Umbilical cord (tissue), 2 donors: ENCODE results near the gene CNTN1. TPM values are rescaled to one million over a fixed set of nuclear protein-coding genes. Genes with fewer than 3 reads are reported as not detected.

Experiments
- DNase-seq: peaks from one replicate; pipeline ENCODE4 v3.0.0-alpha.2; 2015; ENCODE audit warnings: low spot score
- total RNA-seq: library from RNA; depleted of rRNA; stranded (reverse); fragments of >200 nt; gene quantifications from one replicate; pipeline ENCODE4 v1.2.3, GENCODE V29; 2014; ENCODE audit warnings: low replicate concordance; ENCODE audit not compliant: insufficient read depth

CNTN1 gene
- total RNA-seq = 88.6 TPM

DNA sequence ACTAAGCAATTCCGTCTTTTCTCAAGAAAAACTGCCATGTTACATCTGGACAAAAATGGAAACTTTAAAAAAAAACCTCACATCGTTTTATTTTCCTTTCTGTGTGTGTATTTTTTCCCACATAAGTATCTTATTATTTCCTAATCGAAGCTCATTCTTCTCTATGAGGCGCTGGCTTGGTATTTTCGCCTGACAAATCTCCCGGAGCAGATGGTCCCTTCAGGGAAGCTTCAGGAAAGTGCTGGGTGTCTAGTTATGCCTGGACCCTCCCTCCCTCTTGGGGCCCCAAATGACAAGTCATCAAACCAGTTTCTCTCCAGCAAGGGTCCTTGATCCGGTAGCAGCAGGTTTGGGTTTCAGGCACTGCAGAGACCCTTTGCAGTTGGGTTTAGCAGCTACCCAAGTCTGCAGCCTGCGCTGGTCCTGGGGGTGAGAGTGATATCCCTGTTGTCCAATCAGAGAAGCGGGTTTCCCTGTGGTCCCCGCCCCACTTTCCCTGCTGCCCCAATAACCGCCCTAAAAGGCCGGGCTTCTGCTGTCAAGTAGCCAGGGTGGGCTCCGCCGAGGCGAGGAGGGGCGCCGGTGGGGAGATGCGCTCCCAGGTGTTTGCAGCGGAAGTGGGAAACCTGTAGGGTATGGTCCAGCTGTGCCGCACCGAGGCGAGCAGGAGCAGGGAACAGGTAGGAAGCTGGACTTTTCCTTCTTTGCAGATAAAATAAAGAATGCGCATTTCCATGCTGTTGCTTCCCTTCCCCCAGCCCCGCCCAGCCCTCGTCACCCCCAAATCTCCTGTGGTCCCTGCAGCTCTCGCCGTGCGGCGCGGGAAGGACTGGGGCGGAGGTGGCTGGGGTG, at the start of gene CNTN1:
TSS of gene CNTN1 (plus strand) at position 527 of the 852 bp plus-strand sequence.
- peak; percentile 84 for DNase-seq

DNA sequence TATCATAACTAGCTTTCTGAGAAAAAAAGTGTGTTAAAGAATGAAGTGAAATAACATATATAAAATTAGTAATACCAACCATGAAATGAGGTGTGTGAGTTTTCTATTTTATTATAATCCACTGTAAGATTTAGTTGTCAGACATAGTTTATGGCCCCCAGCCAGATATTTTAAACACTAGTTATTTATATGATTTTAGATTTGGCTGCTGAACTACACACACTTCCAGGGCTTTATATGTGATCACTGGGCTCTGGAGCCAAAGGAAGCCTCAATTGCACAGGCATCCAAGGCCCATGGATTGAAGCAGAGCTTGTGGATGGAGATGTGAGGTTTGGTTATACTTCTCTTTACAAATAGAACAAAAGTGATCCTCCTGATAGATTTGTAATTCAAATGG, 48.7 kb upstream of the CNTN1 start:
- no peak for DNase-seq

DNA sequence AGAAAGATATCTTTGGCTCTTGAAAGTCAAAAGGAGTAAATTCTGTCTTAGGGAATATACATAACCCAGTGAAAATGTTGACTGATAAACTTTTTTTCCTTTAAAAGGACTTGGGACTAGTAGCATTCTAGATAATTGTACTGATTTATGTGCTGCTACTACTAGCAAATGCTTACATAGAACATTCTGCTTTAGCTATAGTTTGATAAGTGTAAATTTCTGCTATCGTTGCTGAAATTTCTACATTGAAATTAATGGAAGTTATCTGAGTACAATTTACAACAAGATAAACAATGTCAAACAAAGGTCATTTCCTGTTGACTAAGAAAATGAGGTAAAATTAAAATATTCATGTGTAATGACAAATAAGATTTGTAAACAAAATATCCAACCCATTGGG, 48.3 kb upstream of the CNTN1 start:
- no peak for DNase-seq

DNA sequence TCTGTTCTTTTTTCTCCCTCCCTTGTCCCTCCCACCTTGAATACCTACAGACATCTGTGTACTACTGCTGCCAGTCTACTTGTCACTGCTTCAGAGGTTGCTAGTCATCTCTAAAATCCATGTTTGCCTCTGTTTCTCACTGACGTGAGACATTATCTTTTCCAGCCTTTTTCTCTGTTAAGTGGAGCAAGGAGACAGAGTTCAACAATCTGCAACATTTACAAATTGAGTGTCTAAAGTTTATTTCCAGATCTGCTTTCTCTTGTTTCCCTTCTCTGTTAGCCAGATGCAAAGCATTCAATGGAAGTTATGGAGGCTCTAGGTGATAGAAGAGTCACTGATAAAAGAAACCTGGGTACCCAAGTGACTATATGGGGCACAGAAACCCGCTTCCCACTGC, 47.5 kb upstream of the CNTN1 start:
- no peak for DNase-seq

DNA sequence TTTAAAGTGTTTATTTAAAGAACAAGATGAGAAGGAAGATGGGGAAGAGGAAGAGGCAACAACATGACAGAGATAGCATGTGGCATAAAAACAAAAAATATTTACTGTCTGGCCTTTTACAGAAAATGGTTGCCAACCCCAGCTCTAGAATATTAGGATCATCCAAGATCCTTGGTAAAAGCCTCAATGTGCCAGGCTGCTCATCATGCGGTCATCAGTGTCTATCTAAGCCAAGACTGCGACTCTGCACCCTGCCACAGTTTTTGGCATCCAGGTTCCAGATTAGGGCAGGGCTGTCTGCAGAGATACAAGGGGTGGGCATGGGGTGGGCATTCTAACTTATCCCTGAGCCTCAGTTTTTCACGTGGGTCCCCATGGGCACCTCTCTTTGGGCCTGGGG, 46.9 kb upstream of the CNTN1 start:
- no peak for DNase-seq

DNA sequence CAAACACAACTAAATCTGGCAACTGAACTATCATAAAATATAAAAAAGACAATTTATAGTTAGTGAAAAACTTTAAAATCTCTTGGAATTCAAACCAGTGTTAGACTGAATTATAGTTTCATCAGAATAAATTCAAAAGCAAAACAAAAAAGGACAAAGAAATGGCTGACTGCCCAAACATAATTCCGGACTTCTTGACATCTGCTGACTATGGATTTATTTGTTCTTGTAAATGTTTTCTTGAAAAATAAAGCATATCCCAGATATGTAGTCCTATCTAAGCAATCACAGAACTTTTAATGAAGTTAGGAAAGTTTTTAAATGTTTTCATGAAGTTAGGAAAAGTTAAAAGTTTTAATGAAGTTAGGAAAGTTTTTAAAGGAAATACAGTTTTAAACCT, 45.8 kb upstream of the CNTN1 start:
- peak; percentile 42 for DNase-seq

DNA sequence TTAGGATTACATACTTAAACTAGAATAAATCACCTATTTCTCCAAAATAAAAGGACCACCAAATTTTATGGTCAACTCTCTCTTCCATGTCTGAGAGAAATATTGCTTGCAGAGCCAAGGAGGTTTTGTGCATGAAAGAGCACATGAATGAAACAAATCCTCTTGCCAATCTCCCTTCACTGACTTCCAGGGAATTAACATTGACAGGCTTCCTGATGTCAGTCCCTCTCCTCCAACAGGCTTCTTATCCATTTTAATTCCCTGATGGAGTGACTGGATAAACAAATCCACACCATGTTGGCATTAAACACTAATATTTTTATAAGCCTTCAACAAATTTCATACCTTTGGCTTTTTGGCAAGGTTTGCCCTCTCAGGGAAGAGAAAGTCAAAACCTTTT, 45.3 kb upstream of the CNTN1 start:
- DNase-seq = no peak

DNA sequence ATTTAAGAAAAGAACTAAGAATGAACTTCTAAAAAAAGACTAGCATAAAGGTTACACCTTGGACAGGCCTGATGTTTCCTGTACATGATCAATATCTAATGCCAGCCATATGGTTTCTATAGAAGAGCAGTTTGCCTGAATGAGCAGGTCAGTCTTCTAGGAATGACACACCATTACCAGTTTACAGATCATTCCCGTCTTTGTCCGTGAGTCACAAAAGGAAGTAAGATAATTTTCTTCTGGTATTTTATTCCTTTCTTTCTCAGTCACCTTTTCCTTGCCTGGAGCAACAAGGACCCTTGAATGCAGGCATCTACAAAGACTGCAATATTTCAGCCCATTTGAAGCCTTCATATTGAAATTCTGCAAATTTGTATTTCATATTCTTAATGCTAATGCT, 44.6 kb upstream of the CNTN1 start:
- DNase-seq = no peak

DNA sequence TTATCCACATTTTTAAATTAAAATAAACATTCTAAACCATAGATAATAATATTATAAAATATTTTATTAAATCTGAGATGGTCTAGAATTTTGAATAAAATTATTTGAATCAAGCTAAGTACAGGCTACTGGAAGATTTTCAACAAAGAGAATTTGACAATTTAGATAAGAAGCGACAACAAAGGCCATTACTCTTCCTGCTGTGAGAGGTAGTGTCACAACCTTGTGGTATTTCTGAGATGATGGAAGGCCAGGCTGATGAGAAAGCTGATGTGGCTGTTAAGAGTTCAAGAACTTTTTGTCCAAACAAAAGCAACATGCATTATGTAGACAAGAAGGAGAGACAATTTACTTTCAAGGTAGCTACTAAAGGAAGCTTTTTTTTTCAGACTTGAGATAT, 43.7 kb upstream of the CNTN1 start:
- no peak for DNase-seq

DNA sequence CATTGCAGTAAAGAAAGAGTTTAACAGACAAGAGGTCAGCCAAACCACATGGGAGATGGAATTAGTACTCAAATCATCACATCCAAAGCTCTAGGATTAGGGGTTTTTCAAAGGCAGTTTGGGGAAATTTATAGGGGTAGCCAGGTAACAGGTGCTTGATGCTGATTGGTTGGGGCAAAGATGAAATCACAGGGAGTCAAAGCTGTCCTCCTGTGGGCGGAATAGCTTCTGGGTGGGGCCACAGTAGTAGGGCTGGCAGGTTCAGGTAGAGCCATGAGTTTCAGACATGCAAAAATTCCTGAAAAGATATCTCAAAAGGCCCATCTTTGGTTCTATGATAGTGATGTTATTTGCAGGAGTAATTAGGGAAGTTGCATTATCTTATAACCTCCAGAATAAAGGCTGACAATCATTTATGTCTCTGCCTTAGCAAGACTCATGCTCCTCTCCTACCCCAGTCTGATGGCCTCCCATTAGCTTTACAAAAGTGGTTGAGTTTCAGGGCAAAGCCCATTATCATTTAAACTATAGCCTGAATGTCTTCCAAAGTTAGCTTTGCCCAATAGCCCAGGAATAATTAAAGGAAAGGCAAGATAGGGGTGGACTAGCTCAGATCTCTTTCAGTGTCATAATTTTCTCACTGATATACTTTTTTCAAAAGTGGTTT, 42.1 kb upstream of the CNTN1 start:
- no peak for DNase-seq

DNA sequence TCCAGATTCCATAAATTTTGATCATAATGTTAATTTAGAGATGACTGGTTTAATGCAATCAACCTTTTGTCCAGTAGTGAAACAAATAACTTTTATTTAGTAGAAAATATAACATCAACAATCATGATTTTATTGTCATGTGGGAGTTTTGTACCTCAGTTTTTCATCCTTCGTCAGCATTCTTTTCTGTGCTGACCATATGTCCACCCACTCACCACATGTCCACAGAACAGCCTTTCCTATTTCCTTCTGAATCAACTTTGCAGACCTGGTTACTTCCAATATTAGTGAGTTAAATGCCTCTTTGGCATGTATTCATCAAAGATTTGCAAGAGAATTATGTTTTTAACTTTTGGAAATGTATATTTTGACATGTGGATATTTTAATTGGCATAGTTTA, 36.8 kb upstream of the CNTN1 start:
- no peak for DNase-seq

DNA sequence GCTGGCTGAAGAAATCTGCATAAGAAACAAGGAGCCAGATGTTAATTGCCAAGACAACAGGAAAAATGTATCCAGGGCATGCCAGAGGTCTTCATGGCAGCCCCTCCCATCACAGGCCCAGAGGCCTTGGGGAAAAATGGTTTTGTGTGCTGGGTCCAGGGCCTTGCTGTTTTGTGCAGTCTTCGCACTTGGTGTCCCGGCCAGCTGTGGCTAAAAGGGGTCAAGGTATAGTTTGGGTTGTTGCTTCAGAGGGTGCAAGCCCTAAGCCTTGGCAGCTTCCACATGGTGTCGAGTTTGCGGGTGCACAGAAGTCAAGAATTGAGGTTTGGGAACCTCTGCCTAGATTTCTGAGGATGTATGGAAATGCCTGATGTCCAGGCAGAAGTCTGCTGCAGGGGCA, 29.9 kb upstream of the CNTN1 start:
- DNase-seq = no peak

DNA sequence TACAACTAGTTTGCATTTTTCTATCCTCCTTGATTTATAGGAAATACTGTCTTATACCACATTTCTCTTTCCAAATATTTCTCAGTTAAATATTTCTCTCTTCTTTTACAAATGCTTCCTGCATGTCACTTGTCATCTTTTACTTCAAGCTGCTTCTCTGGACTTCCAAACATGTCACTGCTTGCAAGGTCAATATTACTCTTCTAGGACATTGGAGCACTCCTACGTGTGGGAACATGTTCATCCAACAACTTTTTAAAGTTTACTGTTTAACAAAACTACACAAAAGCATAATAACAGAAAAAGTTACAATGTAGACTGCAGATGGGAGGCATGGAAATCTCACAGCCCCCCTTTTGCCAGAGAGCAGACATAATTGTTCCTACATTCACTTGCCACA, 28.5 kb upstream of the CNTN1 start:
- DNase-seq = no peak

DNA sequence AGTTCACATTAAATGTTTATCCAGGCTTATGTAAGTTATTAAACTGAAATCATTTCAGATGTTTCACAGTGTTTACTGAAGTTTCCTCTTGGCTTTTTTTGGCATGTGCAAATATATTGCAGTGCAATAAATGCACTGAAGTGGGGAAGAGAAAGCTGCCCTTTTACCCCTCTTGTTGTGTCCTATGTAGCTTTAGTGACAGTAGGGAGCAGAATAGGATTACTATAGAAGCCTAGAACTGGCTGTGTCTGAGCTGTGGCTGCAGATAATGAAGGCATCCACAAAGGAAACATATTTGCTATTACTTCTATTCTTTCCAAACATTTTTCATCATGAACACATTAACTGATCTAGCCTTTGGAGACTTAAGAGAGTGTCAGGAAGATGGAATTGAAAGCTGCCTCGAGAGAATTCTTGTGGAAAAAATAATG, 24.1 kb upstream of the CNTN1 start:
- no peak for DNase-seq

DNA sequence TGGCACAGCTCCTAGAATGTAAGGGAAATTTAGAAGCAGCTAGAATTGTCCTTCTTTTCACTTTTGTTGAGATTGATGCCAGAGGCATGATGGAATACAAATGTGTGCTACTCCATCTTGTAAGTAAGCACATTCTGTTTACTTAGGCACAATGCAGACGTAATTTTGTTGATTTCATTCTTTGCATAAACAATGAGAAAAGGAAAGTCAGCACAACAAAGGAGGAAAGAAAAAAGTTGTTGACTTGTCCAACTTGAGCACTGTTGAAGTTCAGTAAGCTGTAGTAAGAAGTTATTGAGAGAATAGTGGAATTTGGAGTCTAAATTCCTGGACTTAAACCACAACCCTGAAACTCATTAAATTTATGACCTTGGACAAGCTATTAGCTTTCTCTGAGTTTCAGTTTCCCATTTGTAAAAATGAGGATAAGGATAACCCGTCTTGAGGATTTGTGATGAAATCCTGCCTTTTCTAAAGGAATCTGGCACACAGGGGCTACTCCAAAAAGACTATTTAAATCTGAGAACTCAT, 19.4 kb upstream of the CNTN1 start:
- peak; percentile 55 for DNase-seq

DNA sequence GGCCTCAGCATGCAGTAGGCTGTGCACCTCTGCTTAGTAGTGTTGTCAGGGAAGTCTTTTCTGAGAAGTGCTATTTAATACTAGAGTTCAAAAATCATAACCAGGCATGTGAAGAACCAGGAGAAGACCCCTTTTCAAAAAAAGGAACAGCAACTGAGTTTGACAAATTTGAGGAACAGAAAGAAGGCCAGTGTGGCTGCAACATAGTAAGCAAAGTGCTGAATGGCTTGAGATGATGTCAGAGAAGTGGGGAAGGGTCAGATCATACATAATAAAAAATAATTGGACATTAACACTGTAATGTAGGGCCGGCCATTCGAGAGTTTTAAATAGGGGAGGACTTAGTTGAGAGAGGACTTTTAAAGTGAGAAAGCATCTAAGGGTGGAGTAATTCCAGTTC, 11.1 kb upstream of the CNTN1 start:
- DNase-seq = no peak

DNA sequence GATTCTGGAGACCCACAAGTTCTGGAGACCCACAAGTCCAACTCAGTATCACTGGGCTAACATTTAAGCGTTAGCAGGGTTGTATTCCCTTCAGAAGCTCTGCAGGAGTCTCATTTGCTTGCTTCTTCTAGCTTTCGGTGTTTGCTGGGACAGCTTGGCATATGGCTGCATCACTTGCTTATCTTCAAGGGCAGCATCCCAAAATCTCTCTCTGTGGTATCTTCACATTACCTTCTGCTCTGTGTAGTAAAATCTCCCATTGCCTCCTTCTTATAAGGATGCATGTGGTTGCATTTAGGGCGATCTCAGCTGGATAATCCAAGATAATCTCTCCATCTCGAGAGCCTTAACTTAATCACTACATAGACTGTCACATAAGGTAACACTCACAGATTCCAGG, 7.3 kb upstream of the CNTN1 start:
- no peak for DNase-seq

DNA sequence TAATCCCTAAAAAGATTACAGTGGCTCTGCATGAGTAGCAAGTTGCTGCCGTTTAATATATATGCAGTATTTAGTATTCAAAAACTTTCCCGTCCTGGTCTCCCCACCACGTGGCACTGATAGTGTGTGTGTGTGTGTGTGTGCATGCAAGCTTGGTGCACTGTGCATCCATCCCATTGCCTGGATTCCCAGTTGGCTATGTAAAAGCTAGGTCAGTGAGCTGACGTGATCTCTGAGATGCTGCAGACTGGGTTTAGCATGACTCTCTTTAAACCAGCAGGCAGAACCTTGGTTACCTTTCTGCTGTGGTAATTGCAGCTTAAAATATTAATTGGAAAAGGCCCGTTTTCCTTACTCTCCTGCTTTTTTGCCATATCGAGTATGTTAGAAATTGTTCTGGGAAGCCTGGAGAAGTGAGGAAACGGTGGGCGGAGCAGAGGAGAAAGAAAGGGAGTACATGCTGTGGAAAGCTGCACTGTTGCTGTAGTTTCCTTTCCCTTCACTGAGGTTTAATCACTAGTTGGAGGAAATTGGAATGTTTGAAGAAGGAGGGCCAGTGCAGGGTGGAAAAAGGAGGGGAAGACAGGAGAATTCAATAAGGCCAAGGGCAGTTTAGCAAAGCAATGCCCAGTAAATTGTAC, 4.0 kb upstream of the CNTN1 start:
- DNase-seq = peak; percentile 7

DNA sequence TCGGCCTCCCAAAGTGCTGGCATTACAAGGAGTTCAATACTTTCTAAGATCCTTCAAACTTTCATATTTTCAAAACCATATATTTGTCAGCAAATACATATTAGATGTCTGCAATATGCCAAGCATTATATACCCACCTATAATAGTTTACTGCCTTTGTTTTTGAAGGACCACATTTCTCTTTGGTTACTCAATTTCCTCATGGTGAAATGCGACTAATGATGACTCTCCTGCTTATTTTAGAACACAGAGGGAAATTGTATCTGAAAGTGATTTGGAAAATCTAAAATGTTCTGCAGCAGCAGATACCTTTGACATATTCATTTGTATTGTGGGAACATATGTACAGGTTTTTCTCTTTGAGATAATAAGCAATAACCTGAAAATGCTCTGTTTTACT, 2.7 kb upstream of the CNTN1 start:
- DNase-seq = no peak

DNA sequence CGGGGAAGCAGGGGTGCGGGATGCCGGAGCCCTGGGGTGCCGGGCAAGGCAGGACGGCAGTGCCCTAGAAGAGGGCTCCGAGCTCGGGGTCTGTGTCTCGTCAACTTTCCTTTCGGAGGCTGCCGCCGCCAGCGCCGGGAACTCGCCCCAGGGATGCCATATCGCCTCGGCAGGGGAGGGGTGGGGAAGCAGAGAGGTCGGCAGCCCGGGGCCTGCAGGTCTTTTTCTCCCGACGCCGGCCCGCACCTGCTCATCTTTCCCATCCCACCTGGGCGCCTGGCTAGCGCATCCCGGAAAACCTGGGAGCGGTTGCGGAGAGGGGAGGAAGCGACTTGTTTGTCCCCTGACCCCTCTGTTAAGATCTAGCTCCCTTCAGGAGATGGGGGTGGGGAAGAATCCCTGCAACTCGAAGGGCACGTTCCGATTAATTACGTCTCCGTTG, 547 bp downstream of the CNTN1 start:
- DNase-seq = peak; percentile 1

DNA sequence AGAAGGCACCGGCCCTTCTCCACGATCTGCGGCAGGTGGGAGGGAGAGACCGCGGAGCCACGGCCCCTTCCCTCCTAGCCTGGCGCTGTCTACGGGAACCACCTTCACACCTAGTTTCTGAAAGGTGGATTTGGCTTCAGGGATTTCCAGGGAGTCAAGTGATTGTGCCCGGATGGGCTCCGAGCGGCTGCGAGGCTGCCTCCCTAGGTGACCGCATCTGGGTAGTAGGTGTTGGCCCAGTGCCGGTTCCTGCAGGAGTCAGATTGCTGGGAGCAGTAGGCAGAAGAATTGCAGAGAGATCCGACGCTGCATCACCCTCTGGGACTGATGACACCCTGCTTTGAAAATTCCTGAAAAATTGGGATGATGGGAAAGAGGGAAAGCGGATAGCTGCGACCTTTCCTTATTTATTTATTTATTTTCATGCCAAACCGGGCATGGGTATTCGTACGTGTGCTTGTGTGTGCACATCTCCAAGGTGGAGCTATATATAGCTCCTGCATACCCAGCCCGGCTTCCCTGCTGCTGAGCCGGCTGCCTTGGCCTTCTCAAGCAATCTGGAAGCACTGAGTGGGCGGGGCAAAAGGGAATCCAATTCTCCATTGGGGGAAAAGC, 1.1 kb downstream of the CNTN1 start:
- peak; percentile 33 for DNase-seq
